Measurements from ENCODE around the gene TENM4.

- TF ChIP-seq CTCF (IDR thresholded peaks at IDR 0.05) (no peak), POLR2A (IDR thresholded peaks at IDR 0.05) (no peak), POLR2AphosphoS5 (IDR thresholded peaks at IDR 0.05) (no peak)
Observed at GRCh38 chr11:79050786-79051185, 390.0 kb downstream of the TENM4 start.
